Subcutaneous adipose tissue (tissue), 4 donors: ENCODE results near the gene FAM180B. TPM values are rescaled to one million over a fixed set of nuclear protein-coding genes. Genes with fewer than 3 reads are reported as not detected.

Source experiments
- CTCF ChIP-seq: fragments of 450-650 bp; IDR thresholded peaks from one replicate; pipeline ENCODE4 v1.5.1; 2016; ENCODE audit warnings: low read depth, mild to moderate bottlenecking, control low read depth, antibody characterized with exemption, moderate library complexity
- total RNA-seq, 4 donors: library from RNA; depleted of rRNA; stranded (reverse); fragments of >200 nt; gene quantifications; one replicate each; pipeline ENCODE4 v1.1.0, GENCODE V29; 2016

Gene FAM180B
- total RNA-seq, 4 donors from 2014 or later = 0.82 to 4.6 (median 1.7) TPM

GRCh38 chr11:47593492-47593933, 7.0 kb downstream of the FAM180B start:
- TF ChIP-seq CTCF = no peak

DNA sequence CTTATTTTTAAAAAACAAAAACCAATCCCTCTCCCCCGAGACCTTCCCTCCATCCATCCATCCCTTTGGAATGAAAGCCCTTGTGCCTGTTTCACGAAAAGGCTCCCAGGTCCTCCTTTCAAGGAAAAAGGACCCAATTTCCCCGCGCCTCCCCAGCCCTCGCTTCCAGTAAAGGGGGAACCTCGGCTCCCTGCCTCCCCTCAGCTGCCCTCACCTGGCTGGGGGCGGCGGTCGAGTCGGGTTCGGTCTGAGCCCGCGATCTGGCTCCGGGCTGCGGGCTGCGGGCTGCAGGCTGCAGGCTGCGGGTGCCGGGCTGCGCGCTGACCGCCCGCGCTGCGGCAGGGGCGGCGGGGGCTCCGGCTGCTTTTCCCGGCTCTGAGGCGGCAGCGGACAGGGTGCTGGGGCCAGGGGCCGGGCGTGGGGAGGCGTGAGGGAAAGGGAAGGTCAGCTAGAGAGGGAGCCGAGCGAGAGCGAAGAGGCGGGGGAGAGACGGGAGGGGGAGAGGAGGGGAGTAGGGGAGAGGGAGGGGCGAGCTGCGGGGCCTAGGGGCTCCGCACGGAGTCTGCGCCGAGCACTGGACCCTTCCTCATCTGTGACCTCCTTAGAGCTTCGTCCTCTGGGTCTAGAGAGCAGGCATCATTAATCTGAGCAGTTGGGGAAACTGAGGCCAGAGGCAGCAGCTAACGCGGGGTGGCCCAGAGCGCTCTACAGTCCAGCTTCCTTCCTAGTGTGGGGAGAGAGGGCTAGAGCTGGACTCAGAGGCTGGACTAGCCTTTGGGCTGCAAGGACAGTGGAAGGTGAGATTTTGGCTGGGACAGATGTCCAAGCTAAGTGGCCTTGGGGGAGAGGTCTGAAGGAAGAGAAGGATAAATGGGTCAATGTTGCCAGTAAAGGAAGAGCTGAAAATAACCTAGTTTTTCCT, 7.7 kb downstream of the FAM180B start, which contains the start of gene C1QTNF4:
C1QTNF4 (minus strand) TSS at position 478 of the 922 bp plus-strand sequence. CDS start 3,601 bp downstream, outside the sequence.
- TF ChIP-seq CTCF = no peak

- TF ChIP-seq CTCF = no peak
These were observed 8.6 kb downstream of the FAM180B start for GRCh38 chr11:47595029-47595428.

DNA sequence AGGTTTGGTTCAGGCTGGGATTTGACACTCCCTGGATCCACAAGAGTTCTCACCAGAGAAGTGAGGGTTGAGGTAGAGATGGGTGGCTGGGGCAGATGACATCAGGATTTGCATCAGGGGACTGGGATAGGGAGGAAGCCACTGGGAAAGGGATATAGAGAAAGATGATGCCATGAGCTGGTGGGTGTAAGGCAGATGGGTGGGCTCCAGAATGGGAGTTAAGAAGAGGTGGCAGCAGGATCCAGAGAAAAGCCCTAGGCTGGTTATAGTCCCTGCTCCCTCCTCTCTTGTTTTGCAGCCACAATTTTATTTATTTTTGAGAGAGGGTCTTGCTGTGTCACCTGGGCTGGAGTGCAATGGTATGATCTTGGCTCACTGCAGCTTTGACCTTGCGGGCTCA, 9.5 kb downstream of the FAM180B start:
- TF ChIP-seq CTCF = no peak

- TF ChIP-seq CTCF = no peak
These were observed 13.4 kb downstream of the FAM180B start for GRCh38 chr11:47599902-47600301.

DNA sequence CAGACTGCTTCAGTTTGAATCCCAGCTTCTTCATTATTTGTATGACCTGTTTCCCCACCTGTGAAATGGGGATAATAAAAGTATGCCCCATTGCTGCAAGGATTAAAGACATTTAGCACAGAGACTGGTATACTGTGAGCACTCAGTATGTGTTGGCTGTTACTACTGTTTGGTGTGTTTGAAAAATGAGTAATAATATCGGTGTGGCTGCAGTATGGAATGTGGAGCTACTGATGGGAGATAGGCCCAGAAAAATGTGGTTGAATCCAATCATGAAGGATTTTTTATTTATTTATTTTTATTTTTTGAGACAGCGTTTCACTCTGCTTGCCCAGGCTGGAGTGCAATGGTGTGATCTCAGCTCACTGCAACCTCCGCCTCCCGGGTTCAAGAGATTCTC, 16.8 kb downstream of the FAM180B start:
- no peak for TF ChIP-seq CTCF

DNA sequence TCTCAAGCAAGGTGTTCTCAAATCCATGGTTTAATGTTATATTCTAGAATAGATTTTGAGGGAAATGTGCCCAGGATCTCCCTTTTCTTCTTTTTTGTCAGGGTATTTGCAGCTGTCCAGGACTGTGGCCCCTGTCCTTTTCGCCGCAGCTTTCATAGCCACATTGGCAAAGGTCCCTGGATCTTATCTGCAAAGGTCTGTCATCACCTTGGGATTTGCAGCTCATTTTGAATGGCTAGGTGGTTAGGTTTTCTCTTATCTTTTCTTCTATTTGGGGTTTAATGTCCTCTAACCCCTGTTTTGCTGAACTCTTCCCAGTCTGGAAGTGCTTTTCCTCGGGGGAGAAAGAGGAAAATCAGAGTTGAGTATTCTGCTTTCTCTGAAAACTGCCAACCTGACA, 19.4 kb downstream of the FAM180B start:
- TF ChIP-seq CTCF = no peak
